Body of pancreas (tissue), 4 donors: ENCODE data around the gene SLC24A4.

Experiments used
- POLR2A ChIP-seq, 3 donors: fragments of 450-650 bp; IDR thresholded peaks; one replicate each; pipeline ENCODE4 v1.6.1; 2016; ENCODE audit warnings: antibody characterized with exemption in 3 of 3, mild to moderate bottlenecking in 2 of 3
- TF ChIP-seq, protein P1 (sequence below), 7 experiments: fragments of 450-650 bp in 4 of 7; fragments of 200-600 bp in 3 of 7; sonication (generic) in 3 of 7; IDR thresholded peaks; one replicate each; pipeline ENCODE4 v1.5.1; 2016 to 2019; ENCODE audit warnings: antibody characterized with exemption in 7 of 7

DNA sequence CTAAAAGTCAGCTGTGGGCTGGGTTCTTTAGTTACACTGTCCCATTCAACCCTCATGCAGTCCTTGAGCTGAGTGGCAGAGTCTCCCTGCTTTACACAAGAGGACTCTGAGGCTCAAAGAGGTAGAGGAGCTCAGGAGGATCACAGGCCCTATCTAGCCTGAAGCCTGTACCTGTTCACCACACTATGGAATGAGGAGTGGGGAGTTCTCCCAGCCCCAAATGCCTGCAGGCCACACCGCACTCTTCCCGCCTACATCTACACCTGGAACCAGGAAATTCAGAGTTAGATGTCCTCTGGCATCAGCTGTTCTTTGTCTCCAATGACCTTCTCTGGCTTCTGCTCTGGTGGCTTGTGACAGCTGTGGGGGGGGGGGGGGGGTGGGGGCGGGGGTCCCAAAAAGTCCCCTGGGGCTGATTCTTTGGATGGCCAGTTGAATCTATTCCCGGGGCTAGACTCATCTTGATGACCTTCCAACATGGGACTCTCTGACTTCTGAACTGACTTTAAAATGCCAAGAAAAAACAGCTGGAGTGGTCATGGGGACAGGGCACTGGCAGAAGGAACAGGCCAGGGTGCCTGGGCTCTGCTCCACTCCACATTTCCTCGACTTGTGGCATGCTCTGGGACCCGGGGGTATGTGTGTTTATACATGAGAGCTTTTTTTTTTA lies 221.2 kb downstream of the SLC24A4 start:
- TF ChIP-seq, protein P1, sequence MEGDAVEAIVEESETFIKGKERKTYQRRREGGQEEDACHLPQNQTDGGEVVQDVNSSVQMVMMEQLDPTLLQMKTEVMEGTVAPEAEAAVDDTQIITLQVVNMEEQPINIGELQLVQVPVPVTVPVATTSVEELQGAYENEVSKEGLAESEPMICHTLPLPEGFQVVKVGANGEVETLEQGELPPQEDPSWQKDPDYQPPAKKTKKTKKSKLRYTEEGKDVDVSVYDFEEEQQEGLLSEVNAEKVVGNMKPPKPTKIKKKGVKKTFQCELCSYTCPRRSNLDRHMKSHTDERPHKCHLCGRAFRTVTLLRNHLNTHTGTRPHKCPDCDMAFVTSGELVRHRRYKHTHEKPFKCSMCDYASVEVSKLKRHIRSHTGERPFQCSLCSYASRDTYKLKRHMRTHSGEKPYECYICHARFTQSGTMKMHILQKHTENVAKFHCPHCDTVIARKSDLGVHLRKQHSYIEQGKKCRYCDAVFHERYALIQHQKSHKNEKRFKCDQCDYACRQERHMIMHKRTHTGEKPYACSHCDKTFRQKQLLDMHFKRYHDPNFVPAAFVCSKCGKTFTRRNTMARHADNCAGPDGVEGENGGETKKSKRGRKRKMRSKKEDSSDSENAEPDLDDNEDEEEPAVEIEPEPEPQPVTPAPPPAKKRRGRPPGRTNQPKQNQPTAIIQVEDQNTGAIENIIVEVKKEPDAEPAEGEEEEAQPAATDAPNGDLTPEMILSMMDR (IDR thresholded peaks at IDR 0.05): no peak
- TF ChIP-seq POLR2A (IDR thresholded peaks at IDR 0.05): no peak
